Tongue (tissue), 2 donors: ENCODE data around the gene SPSB1. TPM values are rescaled to one million over a fixed set of nuclear protein-coding genes. Genes with fewer than 3 reads are reported as not detected.

Source experiments
- DNase-seq: peaks from one replicate; pipeline ENCODE4 v3.0.0-alpha.2; 2015
- total RNA-seq: library from RNA; depleted of rRNA; stranded (reverse); fragments of >200 nt; gene quantifications from one replicate; pipeline ENCODE4 v1.2.3, GENCODE V29; 2014

SPSB1 gene
- total RNA-seq, 1 donor from 2014 or later = 23.3 TPM

- DNase-seq = no peak
Measured at GRCh38 chr1:9391620-9392019, 98.9 kb downstream of the SPSB1 start.

- DNase-seq = no peak
Measured at GRCh38 chr1:9394010-9394409, 101.3 kb downstream of the SPSB1 start.

- peak; percentile 24 for DNase-seq
Measured at GRCh38 chr1:9395018-9395417, 102.3 kb downstream of the SPSB1 start.

GRCh38 chr1:9397047-9397446 is 104.4 kb downstream of the SPSB1 start:
- no peak for DNase-seq

DNA sequence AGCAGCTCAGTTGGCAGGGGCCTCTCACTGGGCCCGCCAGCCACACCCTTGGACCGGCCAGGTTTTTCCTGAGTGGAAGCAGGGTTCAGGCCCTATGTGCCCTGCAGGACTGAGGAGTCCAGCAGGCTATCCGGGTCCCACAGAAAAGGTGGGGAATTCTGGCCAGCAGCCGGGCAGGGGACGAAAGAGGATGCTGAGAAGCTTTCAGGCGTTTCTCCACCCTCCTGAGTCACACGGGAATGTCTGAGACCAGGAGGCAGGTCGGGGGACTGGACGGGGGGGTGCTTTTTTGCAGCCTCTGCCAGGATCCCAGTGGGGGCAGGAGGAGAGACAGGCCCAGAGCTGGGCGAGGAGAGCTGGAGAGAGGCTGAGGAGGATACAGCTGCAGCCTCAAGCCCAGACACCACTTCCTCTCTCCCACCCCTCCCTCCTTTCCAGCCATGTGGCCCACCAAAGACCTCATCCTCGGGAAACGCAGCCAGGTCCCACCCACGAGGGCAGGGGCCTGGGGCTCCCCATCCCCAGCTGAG is 105.4 kb downstream of the SPSB1 start:
- DNase-seq = peak; percentile 50

DNA sequence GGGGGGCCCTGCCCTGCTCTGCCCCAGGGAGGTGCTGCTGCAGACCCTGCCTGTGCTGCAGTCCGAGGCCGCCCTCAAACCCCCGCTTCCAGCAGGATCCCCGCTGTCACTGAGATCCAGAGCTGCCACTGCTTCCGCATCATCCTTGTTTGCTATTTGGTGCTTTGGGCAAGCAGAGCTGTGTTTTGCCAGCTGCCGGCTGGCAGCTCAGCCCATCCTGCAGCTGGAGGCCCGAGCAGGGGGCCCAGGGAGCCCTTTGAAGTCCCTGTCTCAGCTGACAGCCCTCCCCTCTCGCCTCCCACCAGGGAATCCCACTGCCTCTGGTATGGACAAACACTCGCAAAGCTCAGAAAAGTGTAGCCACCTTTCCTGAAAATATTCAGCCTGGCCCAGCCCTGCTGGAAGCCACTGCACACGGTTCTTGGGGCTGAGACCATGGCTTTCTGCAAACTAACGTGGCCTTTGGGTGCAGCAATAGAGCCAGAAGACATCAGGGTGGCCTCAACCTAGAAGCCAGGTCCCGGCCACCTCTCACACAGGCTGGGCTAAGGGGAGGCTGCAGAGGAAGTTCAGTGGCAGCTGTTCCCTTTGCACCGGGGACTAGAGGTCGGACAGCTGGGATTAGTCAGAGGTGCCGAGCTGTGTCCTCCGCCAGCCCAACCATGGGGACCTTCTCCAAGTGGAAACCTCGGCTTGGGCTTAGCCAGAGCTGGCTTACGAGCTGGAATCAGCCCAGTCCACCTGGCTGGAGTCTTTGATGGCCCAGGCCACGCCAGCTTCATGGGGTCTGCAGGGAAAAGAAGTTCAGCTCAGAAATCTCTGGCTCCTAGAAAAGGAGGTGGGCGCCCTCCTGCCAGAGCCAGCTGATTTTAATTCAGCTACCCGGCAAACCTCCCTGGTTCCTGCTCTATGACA is 107.1 kb downstream of the SPSB1 start:
- DNase-seq = peak; percentile 77

DNA sequence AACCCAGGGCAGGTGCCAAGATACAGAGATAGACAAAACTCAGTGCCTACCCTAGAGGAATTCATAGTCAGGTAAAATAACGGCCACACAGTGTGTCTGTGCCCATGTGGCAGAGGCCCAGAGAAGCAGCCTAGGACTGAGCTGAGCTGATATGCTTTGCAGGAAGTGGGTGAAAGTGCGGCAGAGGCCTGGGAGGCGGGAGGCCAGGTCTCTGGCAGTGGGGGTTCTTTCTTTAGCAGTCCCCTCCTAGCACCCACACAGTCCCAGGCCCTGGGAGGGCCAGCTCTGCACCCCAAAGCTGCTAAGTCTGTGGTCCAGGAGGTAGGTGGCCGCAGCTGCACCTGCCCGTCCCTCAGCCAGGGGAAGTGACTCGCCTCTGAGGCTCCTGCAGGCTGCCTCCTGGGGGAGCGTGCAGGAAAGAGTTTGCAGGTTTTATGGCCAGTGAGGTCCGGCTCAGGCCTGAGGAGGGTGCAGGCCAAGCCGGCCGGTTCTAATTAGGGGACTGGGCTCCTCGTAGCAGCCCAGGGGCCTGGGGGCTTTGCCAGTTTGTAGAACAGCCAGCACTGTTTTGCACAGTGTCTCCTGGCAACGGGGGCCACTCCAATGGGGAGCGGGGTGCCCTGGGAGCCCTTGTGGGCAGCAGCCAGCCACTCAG is 107.9 kb downstream of the SPSB1 start:
- DNase-seq = no peak

GRCh38 chr1:9401080-9401453 is 108.4 kb downstream of the SPSB1 start:
- DNase-seq = no peak

GRCh38 chr1:9402256-9402616 is 109.5 kb downstream of the SPSB1 start:
- no peak for DNase-seq

DNA sequence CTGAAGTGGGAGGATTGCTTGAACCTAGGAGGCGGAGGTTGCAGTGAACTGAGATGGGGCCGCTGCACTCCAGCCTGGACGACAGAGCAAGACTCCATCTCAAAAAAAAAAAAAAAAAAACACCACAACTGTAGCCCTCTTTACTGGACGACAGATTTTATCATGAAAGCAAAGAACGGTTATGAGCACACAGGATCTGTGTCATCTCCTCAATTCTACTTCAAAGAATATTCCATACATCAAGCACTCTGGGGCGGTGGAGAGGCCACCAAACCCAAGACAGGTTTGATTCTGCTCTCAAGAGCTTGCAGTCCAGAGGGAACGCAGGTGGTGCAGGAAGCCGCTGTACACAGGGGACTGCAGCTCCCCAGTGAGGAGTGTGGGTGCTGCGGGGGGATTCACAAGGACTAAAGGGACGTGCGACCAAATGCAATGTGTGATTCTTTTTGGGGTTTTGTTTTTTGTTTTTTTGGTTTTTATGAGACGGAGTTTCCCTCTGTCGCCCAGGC is 110.1 kb downstream of the SPSB1 start:
- DNase-seq = no peak

DNA sequence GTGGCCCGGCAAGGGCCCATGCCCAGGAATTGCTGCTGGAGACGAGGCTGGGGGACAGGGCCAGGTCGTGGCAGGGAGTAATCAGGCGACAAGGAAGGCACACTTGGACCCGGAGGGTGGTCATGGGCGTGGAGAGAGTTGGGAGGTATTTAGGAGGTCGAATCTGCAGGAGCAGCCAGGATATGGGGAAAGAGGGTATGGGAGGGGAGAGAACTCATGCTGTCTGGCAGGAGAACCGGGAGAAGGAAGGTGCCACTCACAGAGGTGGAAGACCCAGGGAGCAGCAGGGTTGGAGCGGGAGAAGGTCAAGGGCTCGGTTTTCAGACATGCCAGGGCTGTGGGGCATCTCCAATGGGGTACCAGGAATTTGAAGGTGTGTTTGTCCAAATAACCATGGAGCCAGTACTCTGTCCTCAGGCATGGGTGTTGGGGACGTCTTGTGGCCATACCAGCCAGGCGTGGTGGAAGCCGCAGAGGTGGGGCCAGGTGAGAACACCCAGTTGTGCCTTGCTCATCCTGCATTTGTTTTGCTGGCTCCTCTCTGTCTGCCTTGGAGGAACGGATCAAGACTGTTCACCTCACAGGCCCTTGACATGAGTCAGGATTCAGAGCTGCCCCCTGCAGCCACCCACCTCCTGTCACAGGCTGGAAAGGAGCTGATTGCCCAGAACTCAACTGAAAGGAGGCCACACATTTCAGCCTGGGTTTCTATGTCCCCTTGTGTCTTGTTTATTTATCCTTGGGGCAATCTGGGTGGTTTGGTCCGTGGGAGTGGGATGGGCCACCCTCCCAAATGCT is 111.6 kb downstream of the SPSB1 start:
- no peak for DNase-seq

DNA sequence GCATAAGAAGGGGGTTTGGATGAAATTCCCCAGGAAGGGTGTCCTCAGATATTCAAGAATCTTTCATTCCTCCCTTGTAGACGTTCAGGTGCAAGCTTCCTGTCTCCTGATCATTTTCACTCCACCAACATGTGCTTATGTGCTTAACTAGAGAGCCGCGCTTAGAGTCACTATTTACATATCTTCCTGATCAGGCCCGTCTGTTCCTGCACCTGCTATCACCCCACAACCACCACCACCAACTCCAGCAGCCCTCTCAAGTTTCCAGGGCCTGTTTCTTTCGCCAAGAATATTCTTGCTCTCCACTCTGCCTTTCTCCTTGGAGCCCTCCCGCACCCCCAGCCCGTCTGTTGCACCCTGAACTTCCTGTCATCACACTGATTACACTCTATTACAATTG is 113.4 kb downstream of the SPSB1 start:
- peak; percentile 41 for DNase-seq

GRCh38 chr1:9410737-9411297 is 118.1 kb downstream of the SPSB1 start:
- DNase-seq = peak; percentile 28

DNA sequence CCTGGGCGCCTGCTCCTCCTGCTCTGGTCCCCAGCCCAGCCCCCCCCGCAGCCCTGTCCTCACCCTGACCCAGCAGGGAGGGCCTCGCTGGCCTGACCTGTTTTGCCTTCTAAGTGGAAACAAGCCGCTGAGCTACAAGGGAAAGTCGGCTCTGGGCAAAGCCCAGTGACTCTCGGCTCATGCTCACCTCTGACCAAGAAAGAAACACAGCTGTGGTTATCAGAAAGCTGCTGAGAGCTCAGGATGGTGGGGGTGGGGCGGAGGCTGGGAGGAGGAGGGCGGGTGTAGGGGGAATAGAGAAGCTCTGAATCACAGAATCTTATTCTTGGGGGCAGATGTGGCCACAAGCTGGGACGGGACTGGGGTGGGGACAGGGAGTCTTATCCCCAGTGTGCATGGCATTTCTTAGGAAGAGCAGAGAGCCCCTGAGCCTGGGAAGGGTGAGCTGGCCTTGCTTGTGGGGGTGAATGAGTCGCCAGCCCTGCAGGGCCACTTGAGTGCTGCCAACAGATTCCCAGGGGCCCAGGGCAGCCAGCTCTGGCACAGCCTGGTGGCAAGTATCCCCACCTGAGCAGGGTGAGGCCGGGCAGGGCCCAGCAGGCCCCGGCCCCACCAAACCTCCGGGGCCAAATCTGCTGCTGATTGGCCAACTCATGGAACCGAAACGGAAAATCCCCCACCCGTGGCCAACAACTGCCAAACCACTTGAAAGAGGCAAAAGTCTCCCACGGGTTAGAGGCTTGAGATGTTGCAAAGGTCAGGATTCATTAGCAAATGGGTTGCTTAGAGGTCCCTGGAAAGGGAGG is 120.6 kb downstream of the SPSB1 start:
- DNase-seq = peak; percentile 55

GRCh38 chr1:9413877-9414213 is 121.2 kb downstream of the SPSB1 start:
- DNase-seq = peak; percentile 37

GRCh38 chr1:9416506-9416905 is 123.8 kb downstream of the SPSB1 start:
- no peak for DNase-seq

- no peak for DNase-seq
Measured at GRCh38 chr1:9416918-9417500, 124.3 kb downstream of the SPSB1 start.

GRCh38 chr1:9417695-9418094 is 125.0 kb downstream of the SPSB1 start:
- no peak for DNase-seq

- no peak for DNase-seq
Measured at GRCh38 chr1:9418851-9419250, 126.2 kb downstream of the SPSB1 start.
